Fibroblast of villous mesenchyme (primary cell): ENCODE results near the gene MSH5. TPM values are rescaled to one million over a fixed set of nuclear protein-coding genes. Genes with fewer than 3 reads are reported as not detected.

Experiments
- DNase-seq: peaks from one replicate; pipeline ENCODE4 v3.0.0-alpha.2; 2010; ENCODE audit warnings: low read depth
- H3K4me3 ChIP-seq: 2 replicates; pipeline ENCODE4 v1.5.1; 2011; ENCODE audit warnings: low read depth, mild to moderate bottlenecking, low read length
- total RNA-seq: library from RNA; depleted of rRNA; stranded (reverse); fragments of >200 nt; gene quantifications from 2 replicates; pipeline ENCODE4 v1.2.3, GENCODE V29; 2012
- TF ChIP-seq, protein P1 (sequence below): IDR thresholded peaks from 2 replicates; pipeline ENCODE4 v1.5.1; 2012; ENCODE audit warnings: low read depth, mild to moderate bottlenecking, low read length; ENCODE audit not compliant: insufficient read depth

The MSH5 gene
- total RNA-seq, 1 donor = 9.5 TPM

DNA sequence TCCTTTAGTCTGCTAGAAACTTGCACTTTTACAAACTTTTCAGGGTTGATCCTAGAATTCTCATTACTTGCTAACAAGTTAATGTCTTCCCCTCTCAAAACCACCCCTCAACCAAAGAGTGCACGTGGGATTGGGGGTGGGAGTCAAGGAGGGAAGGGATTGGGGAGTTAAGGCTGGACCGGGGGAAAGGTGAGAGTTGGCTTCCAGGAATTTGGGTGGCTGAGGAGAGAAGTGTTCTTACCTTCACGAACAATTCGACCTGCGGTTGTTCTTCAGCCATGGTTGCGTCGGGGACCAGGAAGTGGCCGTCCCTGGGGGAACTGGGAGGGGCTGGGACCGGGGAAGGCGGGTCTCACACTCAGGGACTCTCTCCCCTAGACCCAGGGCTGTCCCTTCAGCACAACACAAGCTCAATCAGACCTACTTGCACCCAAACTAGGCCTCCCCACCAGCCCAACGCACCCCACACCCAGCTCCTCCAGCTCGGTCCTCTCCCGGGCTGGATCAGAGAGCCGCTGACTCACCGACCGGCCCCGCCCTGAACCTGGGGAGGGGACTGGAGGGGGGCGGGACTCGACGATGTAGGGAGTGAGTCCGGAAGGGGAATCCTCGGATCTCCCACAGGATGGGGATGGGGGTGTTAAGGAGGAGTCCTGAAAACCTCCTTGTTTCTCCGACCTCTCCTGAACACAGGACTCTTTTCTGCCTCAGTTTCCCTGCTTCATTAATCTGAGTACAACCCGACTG is 3.6 kb upstream of the MSH5 start, which contains the start of gene CLIC1:
Gene CLIC1 (minus strand): TSS at position 510 of the 747 bp plus-strand sequence. CDS start 230 bp downstream, at position 280.
- TF ChIP-seq, protein P1, sequence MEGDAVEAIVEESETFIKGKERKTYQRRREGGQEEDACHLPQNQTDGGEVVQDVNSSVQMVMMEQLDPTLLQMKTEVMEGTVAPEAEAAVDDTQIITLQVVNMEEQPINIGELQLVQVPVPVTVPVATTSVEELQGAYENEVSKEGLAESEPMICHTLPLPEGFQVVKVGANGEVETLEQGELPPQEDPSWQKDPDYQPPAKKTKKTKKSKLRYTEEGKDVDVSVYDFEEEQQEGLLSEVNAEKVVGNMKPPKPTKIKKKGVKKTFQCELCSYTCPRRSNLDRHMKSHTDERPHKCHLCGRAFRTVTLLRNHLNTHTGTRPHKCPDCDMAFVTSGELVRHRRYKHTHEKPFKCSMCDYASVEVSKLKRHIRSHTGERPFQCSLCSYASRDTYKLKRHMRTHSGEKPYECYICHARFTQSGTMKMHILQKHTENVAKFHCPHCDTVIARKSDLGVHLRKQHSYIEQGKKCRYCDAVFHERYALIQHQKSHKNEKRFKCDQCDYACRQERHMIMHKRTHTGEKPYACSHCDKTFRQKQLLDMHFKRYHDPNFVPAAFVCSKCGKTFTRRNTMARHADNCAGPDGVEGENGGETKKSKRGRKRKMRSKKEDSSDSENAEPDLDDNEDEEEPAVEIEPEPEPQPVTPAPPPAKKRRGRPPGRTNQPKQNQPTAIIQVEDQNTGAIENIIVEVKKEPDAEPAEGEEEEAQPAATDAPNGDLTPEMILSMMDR = no peak
- peak; percentile 80 for DNase-seq
- H3K4me3 ChIP-seq = peak within 1 kb of the TSS; percentile 99

DNA sequence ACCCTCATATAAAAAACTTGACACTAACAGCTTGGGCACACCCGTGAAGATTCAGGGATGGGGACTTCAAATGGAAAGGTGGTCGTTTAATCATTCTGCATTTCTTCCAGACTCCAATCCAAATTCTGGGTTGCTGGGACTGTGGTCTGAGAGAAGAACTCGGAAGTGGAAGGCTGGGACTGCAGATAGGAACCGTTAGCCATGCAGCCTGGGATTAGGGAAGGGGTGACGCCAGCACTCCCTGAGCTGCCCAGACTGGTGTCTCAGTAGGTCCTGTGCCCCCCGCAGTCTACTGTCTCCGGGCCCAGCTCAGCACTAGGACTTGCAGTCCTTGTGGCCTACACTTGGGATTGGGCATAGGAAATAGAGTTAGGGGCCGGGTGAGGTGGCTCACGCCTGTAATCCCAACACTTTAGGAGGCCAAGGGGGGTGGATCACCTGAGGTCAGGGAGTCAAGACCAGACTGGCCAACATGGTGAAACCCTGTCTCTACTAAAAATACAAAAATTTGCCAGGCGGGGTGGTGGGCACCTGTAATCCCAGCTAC is 3.0 kb upstream of the MSH5 start:
- DNase-seq = no peak
- TF ChIP-seq, protein P1 = no peak
- H3K4me3 ChIP-seq = peak overlapping the region; percentile 99

DNA sequence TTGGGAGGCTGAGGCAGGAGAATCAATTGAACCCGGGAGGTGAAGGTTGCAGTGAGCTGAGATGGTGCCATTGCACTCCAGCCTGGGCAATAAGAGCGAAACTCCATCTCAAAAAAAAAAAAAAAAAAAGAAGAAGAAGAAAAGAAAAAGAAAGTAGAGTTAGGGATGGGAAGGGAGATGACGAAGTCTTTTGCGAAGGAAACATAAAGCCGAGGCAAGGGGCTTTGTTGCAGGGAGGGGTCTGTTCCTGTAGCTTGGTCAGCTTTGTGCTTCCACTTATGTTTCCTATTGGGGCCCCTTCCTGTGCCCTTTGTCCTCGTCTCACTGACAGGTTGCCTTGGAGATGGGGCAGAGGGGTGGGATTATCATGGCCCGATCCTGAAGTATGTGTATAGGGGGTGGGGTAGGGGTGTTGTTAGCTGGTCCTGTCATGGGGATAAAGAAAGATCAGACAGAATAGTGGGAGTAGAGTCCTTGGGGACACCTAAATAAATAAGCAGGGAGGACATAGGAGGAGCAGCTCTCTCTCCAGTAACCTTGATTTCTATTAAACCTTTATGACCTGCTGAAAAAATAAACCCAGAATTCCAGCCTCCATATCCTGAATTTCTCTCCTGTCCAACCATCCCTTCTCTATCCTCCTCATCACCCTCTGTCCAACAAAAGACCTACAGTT is 2.4 kb upstream of the MSH5 start:
- peak overlapping the region; percentile 5 for H3K4me3 ChIP-seq
- DNase-seq = no peak

DNA sequence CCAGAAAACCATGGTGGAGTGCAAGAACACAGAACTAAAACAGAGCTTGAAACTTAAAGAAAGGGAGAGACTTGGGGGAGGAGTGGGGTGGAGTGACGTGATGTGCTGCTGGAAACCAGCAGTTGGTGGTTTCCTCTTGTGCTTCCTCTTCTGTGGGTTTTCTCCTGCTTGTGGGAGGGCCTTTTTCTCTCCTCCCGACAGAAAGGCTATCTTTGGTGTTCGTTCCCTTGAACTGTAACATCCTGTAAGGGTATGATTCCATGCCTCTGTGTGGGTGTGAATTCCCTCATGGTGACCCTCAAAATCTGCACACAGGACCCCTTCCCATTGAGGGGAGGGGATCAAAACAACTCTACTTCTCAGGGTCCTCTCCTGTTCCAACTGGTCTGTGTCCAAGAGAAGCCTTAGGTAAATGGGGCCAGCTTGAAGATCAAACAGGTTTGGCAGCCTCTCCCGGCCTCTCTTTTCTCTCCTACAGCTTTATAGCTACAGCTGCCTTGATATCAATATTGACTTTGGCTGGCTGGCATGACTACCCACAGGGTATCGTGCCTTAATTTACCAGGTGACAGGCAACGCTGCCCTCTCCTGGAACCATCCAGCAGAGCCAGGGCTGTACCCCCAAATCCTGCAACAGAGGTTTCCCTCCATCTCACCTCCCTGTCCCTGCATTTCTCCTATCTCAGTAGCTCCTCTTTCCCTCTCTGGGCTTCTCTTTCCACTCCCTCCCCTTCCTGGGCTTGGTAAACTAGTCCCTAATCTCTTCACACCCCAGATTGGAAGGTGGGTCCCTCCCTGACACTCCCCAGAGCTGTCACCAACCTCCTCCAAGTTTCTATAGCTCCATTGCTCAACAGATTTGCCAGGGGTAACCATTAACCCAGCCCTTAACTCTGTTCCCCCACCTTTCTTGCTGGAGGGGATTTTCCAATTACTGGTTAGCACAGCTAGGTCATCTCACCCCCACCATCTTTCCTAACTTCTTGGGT is 1.5 kb upstream of the MSH5 start:
- H3K4me3 ChIP-seq = peak overlapping the region; percentile 5
- peak; percentile 84 for DNase-seq
- TF ChIP-seq, protein P1 = peak; percentile 33

More for the DNA sequence above, 2.4 kb upstream of the MSH5 start:
- TF ChIP-seq, protein P1 = no peak

DNA sequence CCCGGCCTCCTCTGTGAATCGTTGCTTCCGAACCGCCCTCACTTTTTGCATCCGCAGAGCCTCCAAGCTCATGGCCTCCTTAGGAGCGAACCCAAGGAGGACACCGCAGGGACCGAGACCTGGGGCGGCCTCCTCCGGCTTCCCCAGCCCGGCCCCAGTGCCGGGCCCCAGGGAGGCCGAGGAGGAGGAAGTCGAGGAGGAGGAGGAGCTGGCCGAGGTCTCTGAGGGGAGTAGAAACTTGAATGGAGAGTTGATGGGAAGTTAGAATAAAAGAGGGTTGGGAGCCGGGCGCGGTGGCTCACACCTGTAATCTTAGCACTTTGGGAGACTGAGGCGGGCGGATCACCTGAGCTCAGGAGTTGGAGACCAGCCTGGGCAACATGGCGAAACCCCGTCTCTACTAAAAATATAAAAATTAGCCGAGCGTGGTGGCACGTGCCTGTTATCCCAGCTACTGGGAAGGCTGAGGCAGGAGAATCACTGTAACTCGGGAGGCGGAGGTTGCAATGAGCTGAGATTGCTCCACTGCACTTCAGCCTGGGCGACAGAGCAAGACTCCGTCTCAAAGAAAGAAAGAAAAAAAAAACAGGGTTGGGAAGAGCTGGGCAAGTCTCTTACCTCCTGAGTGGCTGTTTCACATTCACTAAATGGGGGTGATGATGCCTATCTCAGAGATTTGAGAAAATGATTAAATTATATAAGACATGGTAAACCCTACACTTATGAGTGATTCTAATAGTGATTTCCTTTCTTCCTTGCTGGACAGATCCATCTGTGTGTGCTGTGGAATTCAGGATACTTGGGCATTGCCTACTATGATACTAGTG is 805 bp downstream of the MSH5 start:
- H3K4me3 ChIP-seq = peak overlapping the region; percentile 94
- DNase-seq = no peak
- TF ChIP-seq, protein P1 = no peak
